Activated CD8-positive, alpha-beta memory T cell treated with anti-CD3 and anti-CD28 coated beads, Interleukin-2, amount 10 ng/mL, durations not matched to agents 7 days and 5 days (primary cell): ENCODE measurements around the gene GPX4. TPM values are rescaled to one million over a fixed set of nuclear protein-coding genes. Genes with fewer than 3 reads are reported as not detected.

Experiments used
- ATAC-seq: fragments of 150-1000 bp; cut with Tn5 transposase; one replicate; pipeline ENCODE4 v1.10.0; 2021; ENCODE audit warnings: moderate library complexity
- CTCF ChIA-PET: fragments of 350-600 bp; sonication (Branson Sonifier 250); formaldehyde crosslinking; loops from one replicate; lab custom pipeline; 2021; ENCODE audit warnings: antibody characterized with exemption; lab: Charles Lee
- DNase-seq: peaks from one replicate; pipeline ENCODE4 v3.0.0-alpha.2; 2020
- H3K27ac Mint-ChIP-seq: one replicate; pipeline ENCODE4 v1.8.0; 2021; ENCODE audit warnings: mild to moderate bottlenecking, mixed read lengths
- H3K27me3 Mint-ChIP-seq: one replicate; pipeline ENCODE4 v1.8.0; 2021; ENCODE audit warnings: mixed read lengths
- H3K36me3 Mint-ChIP-seq: one replicate; pipeline ENCODE4 v1.8.0; 2021; ENCODE audit warnings: mild to moderate bottlenecking, mixed read lengths
- H3K4me1 Mint-ChIP-seq: one replicate; pipeline ENCODE4 v1.8.0; 2021; ENCODE audit warnings: mixed read lengths
- H3K4me3 Mint-ChIP-seq: one replicate; pipeline ENCODE4 v1.8.0; 2021; ENCODE audit warnings: mild to moderate bottlenecking, moderate library complexity, mixed read lengths
- H3K9me3 Mint-ChIP-seq: one replicate; pipeline ENCODE4 v1.8.0; 2022; ENCODE audit warnings: low read depth, mixed read lengths
- total RNA-seq, 2 experiments: library from RNA; stranded (reverse); gene quantifications; one replicate each; pipeline ENCODE4 v1.2.3, GENCODE V29; 2021

The GPX4 gene
- total RNA-seq, 2 experiments from 2014 or later: 143 to 217 TPM

GRCh38 chr19:1084024-1084868 lies 19.5 kb upstream of the GPX4 start:
- Mint-ChIP-seq H3K4me1 (peaks cover 61% of the 10 kb centered on the region), H3K27me3 (no peaks in the 10 kb centered on the region), H3K36me3 (peaks cover 51% of the 10 kb centered on the region), H3K4me3 (no peak overlapping the region), H3K27ac (peak overlapping the region; percentile 25), H3K9me3 (no peaks in the 10 kb centered on the region)
- DNase-seq: no peak
- CTCF ChIA-PET: interaction anchor here (1.1 to 3.2 kb wide), 3 partner anchors 9 to 19 kb away, joined by 3 to 6 read pairs (median 4); no protein-coding TSS in a partner anchor
- ATAC-seq: no peak

DNA sequence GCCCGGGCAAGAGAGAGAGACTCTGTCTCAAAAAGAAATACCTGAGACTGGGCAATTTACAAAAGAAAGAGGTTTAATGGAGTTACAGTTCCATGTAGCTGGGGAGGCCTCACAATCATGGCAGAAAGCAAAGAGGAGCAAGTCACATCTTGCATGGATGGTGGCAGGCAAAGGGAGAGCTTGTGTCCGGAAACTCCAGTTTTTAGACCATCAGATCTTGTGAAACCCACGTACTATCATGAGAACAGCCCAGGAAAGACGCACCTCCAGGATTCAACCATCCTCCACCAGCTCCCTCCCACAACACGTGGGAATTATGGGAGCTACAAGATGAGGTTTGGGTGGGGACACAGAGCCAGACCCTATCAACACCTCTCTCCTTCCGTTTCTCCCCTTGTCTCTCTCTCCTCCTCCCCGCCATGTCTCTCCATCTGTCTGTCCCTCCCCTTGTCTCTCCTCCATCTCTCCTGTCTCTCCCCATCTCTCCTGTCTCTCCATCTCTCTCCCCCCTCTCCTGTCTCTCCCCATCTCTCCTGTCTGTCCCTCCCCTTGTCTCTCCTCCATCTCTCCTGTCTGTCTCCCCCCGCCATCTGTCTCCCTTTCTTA lies 18.6 kb upstream of the GPX4 start:
- CTCF ChIA-PET: interaction anchor here (1.0 to 6.9 kb wide), 4 partner anchors 9 to 48 kb away, joined by 3 to 64 read pairs (median 5); partner anchors contain the start of gene ARHGAP45
- ATAC-seq: no peak
- H3K4me1 Mint-ChIP-seq: peaks cover 57% of the 10 kb centered on the region
- no peak for DNase-seq
- H3K9me3 Mint-ChIP-seq: no peaks in the 10 kb centered on the region
- peaks cover 42% of the 10 kb centered on the region for H3K36me3 Mint-ChIP-seq
- H3K27me3 Mint-ChIP-seq: no peaks in the 10 kb centered on the region
- peak overlapping the region; percentile 25 for H3K27ac Mint-ChIP-seq
- no peak overlapping the region for H3K4me3 Mint-ChIP-seq

GRCh38 chr19:1085676-1086442 lies 17.9 kb upstream of the GPX4 start:
- H3K27ac Mint-ChIP-seq: no peak overlapping the region
- no peak overlapping the region for H3K4me3 Mint-ChIP-seq
- H3K27me3 Mint-ChIP-seq: no peaks in the 10 kb centered on the region
- CTCF ChIA-PET: interaction anchor here (1.0 to 6.9 kb wide), 6 partner anchors 8 to 55 kb away, joined by 3 to 64 read pairs (median 4); partner anchors contain the start of gene ARHGAP45
- peaks cover 36% of the 10 kb centered on the region for H3K36me3 Mint-ChIP-seq
- H3K4me1 Mint-ChIP-seq: peaks cover 55% of the 10 kb centered on the region
- DNase-seq: no peak
- no peaks in the 10 kb centered on the region for H3K9me3 Mint-ChIP-seq
- no peak for ATAC-seq

DNA sequence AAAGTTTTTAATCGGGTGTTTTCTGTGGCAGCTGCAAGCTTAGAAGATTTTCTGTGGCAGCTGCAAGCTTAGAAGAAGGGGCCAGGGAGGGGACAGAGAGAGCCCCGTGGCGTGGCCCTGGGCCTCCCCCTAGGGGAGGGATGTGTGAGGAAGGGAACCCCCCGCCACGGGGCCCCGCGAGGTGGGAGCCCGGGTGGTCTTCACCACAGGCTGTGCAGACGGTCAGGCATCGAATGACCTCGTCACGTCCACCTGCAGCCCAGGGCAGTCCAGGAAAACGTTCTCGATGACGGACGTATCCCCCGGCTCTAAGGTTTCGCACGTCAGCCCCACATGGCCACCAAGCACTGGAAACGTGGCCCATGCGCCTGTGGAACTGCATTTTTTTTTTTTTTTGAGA lies 17.2 kb upstream of the GPX4 start:
- Mint-ChIP-seq H3K4me1 (peaks cover 53% of the 10 kb centered on the region), H3K27ac (peak overlapping the region; percentile 19), H3K4me3 (no peak overlapping the region), H3K36me3 (peaks cover 31% of the 10 kb centered on the region), H3K9me3 (no peaks in the 10 kb centered on the region), H3K27me3 (no peaks in the 10 kb centered on the region)
- ATAC-seq (no peak), DNase-seq (no peak)
- CTCF ChIA-PET: interaction anchor here (1.0 to 6.9 kb wide), 7 partner anchors 8 to 125 kb away, joined by 3 to 64 read pairs (median 3); partner anchors contain the start of gene ARHGAP45

GRCh38 chr19:1087813-1088415 lies 15.9 kb upstream of the GPX4 start:
- Mint-ChIP-seq H3K4me1 (peaks cover 47% of the 10 kb centered on the region), H3K36me3 (peaks cover 22% of the 10 kb centered on the region), H3K4me3 (peak overlapping the region; percentile 21), H3K9me3 (no peaks in the 10 kb centered on the region), H3K27ac (peak overlapping the region; percentile 84), H3K27me3 (no peaks in the 10 kb centered on the region)
- ATAC-seq (peak; percentile 23), DNase-seq (no peak)
- CTCF ChIA-PET: interaction anchor here (0.8 to 6.9 kb wide), 8 partner anchors 11 to 151 kb away, joined by 3 to 64 read pairs (median 8); partner anchors contain the start of genes ARHGAP45 and CNN2

- Mint-ChIP-seq H3K4me3 (no peak overlapping the region), H3K27me3 (no peaks in the 10 kb centered on the region), H3K4me1 (peaks cover 52% of the 10 kb centered on the region), H3K36me3 (peaks cover 22% of the 10 kb centered on the region), H3K27ac (peak overlapping the region; percentile 84), H3K9me3 (no peaks in the 10 kb centered on the region)
- ATAC-seq (peak; percentile 2), DNase-seq (no peak)
- CTCF ChIA-PET: interaction anchor here (0.8 to 6.9 kb wide), 8 partner anchors 9 to 105 kb away, joined by 4 to 64 read pairs (median 14); partner anchors contain the start of genes ARHGAP45 and CNN2
Measured at GRCh38 chr19:1088416-1089010, 15.3 kb upstream of the GPX4 start.

DNA sequence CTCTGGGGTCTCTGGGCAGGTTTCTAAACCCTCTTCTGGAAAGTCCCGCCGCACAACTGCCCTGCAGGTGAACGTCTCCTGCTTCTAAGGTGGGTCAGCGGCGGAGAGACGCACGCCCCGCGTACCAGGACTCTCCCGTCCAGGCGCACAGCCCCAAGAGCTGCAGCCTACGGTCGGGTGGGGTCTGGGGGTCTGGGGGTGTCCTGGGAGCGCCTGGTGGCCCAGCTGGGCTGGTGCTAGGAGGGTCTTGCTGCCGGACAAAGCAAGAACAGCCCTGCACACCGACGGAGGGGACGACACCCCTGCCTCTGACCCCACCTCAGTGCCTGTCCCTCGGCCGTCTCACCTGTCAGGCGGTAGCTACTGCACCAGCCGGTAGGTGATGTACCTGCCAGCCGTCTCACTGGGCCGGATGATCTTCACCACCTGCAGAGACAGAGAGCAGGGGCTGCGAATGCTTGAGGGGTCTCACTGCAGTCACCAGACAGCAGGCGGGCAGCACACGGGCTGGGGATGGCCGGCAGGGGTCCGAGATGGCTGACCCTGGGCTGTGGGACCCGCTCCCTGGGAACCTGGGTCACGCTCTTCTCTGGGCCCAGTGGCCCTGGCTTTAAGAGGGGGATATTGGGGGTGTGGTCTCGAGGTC lies 14.5 kb upstream of the GPX4 start:
- H3K9me3 Mint-ChIP-seq: no peaks in the 10 kb centered on the region
- DNase-seq (no peak), ATAC-seq (no peak)
- H3K4me1 Mint-ChIP-seq: peaks cover 55% of the 10 kb centered on the region
- peak overlapping the region; percentile 43 for H3K27ac Mint-ChIP-seq
- CTCF ChIA-PET: interaction anchor here (0.8 to 6.9 kb wide), 12 partner anchors 10 to 151 kb away, joined by 3 to 64 read pairs (median 6); partner anchors contain the start of genes ARHGAP45 and CNN2
- no peaks in the 10 kb centered on the region for H3K27me3 Mint-ChIP-seq
- H3K36me3 Mint-ChIP-seq: peaks cover 18% of the 10 kb centered on the region
- H3K4me3 Mint-ChIP-seq: no peak overlapping the region

- peak; percentile 83 for DNase-seq
- peaks cover 55% of the 10 kb centered on the region for H3K4me1 Mint-ChIP-seq
- no peak overlapping the region for H3K4me3 Mint-ChIP-seq
- CTCF ChIA-PET: interaction anchor here (0.7 to 6.9 kb wide), 16 partner anchors 8 to 176 kb away, joined by 3 to 64 read pairs (median 4); partner anchors contain the start of genes ARHGAP45 and CNN2
- no peaks in the 10 kb centered on the region for H3K27me3 Mint-ChIP-seq
- H3K27ac Mint-ChIP-seq: peak overlapping the region; percentile 43
- peak; percentile 52 for ATAC-seq
- no peaks in the 10 kb centered on the region for H3K9me3 Mint-ChIP-seq
- H3K36me3 Mint-ChIP-seq: peaks cover 14% of the 10 kb centered on the region
Measured at GRCh38 chr19:1089891-1090290, 13.9 kb upstream of the GPX4 start.

- H3K27ac Mint-ChIP-seq: peak overlapping the region; percentile 80
- CTCF ChIA-PET: interaction anchor here (0.7 to 6.9 kb wide), 14 partner anchors 9 to 175 kb away, joined by 3 to 64 read pairs (median 4); partner anchors contain the start of gene ARHGAP45
- peak; percentile 68 for DNase-seq
- H3K4me3 Mint-ChIP-seq: no peak overlapping the region
- no peaks in the 10 kb centered on the region for H3K27me3 Mint-ChIP-seq
- H3K9me3 Mint-ChIP-seq: no peaks in the 10 kb centered on the region
- H3K36me3 Mint-ChIP-seq: peaks cover 6% of the 10 kb centered on the region
- ATAC-seq: no peak
- peaks cover 57% of the 10 kb centered on the region for H3K4me1 Mint-ChIP-seq
Measured at GRCh38 chr19:1090731-1091543, 12.9 kb upstream of the GPX4 start.

GRCh38 chr19:1091544-1092175 lies 12.1 kb upstream of the GPX4 start:
- Mint-ChIP-seq H3K4me1 (peaks cover 59% of the 10 kb centered on the region), H3K9me3 (no peaks in the 10 kb centered on the region), H3K27ac (no peak overlapping the region), H3K36me3 (peaks cover 6% of the 10 kb centered on the region), H3K4me3 (no peak overlapping the region), H3K27me3 (no peaks in the 10 kb centered on the region)
- ATAC-seq (no peak), DNase-seq (no peak)
- CTCF ChIA-PET: interaction anchor here (0.8 to 6.9 kb wide), 8 partner anchors 10 to 153 kb away, joined by 3 to 64 read pairs (median 8); partner anchors contain the start of gene ARHGAP45
